Hepatocyte (in vitro differentiated cells): ENCODE data around the gene TEAD1.

Source experiments
- EZH2 ChIP-seq: fragments of 200-600 bp; sonication (generic); IDR thresholded peaks from 2 replicates; pipeline ENCODE4 v1.6.1; 2016; ENCODE audit warnings: antibody characterized with exemption, mild to moderate bottlenecking, borderline replicate concordance
- TF ChIP-seq, protein P1 (sequence below): fragments of 200-600 bp; sonication (generic); IDR thresholded peaks from 2 replicates; pipeline ENCODE4 v1.5.1; 2016; ENCODE audit warnings: antibody characterized with exemption, mild to moderate bottlenecking; ENCODE audit not compliant: poor library complexity

GRCh38 chr11:12831471-12832202 is 157.4 kb downstream of the TEAD1 start:
- TF ChIP-seq, protein P1, sequence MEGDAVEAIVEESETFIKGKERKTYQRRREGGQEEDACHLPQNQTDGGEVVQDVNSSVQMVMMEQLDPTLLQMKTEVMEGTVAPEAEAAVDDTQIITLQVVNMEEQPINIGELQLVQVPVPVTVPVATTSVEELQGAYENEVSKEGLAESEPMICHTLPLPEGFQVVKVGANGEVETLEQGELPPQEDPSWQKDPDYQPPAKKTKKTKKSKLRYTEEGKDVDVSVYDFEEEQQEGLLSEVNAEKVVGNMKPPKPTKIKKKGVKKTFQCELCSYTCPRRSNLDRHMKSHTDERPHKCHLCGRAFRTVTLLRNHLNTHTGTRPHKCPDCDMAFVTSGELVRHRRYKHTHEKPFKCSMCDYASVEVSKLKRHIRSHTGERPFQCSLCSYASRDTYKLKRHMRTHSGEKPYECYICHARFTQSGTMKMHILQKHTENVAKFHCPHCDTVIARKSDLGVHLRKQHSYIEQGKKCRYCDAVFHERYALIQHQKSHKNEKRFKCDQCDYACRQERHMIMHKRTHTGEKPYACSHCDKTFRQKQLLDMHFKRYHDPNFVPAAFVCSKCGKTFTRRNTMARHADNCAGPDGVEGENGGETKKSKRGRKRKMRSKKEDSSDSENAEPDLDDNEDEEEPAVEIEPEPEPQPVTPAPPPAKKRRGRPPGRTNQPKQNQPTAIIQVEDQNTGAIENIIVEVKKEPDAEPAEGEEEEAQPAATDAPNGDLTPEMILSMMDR, result no peak
- no peak for TF ChIP-seq EZH2
